ENCODE measurements around the gene GGTLC3.
"Not testable (repeated sequence)": the region's sequence is repeated elsewhere in the genome, so short reads cannot be mapped to it uniquely, and the experiment has no call there.

GGTLC3 gene

GRCh38 chr22:18513454-18513853, 4.5 kb downstream of the GGTLC3 start:
- DNase-seq (ENCODE audit: low read depth, low spot score): not testable (repeated sequence)

DNA sequence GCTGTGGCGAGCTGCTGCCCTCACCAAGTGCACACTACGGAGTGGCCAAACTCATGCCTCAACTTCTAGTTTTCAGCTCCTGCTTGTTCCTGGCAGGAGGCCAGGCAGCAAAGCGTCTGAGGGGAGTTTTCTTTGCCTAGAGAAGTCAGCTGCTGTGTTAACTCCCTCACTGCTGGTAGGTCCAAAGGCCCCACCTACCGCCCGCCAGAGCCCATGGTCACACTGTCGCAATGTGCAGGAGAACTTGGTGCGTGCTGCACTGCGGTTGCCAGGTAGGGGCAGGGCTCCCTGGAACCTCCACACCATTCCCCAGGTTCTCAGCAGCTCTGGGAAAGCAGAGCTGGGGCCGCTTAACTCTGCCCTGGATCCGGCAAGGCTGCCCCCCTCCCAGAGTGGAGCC, 5.6 kb downstream of the GGTLC3 start:
- DNase-seq (ENCODE audit: low read depth, low spot score): not testable (repeated sequence)

DNA sequence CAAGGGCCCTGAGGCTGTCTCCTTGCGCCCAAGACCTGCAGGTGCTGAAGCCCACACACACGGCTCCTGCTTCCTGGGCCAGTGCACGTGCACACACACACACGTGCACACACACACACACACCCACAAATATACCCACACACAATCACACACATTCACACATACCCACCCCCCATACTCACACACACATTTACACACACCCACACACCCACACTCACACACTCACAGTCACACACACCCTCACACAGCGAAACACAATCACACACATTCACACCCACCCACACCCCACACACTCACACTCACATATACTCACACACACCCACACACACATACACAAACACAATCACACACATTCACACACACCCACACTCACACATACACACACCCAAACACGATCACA, 6.6 kb downstream of the GGTLC3 start:
- not testable (repeated sequence) for DNase-seq (ENCODE audit: low read depth, low spot score)

GRCh38 chr22:18496227-18496626, 21.7 kb downstream of the GGTLC3 start:
- DNase-seq (ENCODE audit: low read depth, low spot score): not testable (repeated sequence)
